Testis (tissue), 2 donors: ENCODE data around the gene LHFPL3.

ENCODE experiments used
- POLR2A ChIP-seq: fragments of 450-650 bp; IDR thresholded peaks from one replicate; pipeline ENCODE4 v1.6.1; 2017; ENCODE audit warnings: antibody characterized with exemption, mild to moderate bottlenecking, moderate library complexity
- TF ChIP-seq, protein P1 (sequence below), 3 experiments: fragments of 450-650 bp in 2 of 3; fragments of 200-600 bp in 1 of 3; sonication (generic) in 1 of 3; IDR thresholded peaks; one replicate each; pipeline ENCODE4 v1.5.1; 2016 to 2019; ENCODE audit warnings: antibody characterized with exemption in 3 of 3, mild to moderate bottlenecking in 2 of 3, moderate library complexity in 1 of 3

GRCh38 chr7:104458875-104459274 lies 130.5 kb downstream of the LHFPL3 start:
- TF ChIP-seq, protein P1, sequence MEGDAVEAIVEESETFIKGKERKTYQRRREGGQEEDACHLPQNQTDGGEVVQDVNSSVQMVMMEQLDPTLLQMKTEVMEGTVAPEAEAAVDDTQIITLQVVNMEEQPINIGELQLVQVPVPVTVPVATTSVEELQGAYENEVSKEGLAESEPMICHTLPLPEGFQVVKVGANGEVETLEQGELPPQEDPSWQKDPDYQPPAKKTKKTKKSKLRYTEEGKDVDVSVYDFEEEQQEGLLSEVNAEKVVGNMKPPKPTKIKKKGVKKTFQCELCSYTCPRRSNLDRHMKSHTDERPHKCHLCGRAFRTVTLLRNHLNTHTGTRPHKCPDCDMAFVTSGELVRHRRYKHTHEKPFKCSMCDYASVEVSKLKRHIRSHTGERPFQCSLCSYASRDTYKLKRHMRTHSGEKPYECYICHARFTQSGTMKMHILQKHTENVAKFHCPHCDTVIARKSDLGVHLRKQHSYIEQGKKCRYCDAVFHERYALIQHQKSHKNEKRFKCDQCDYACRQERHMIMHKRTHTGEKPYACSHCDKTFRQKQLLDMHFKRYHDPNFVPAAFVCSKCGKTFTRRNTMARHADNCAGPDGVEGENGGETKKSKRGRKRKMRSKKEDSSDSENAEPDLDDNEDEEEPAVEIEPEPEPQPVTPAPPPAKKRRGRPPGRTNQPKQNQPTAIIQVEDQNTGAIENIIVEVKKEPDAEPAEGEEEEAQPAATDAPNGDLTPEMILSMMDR (IDR thresholded peaks at IDR 0.05), result no peak
- TF ChIP-seq POLR2A, result no peak
